Stimulated activated naive CD8-positive, alpha-beta T cell treated with anti-CD3 and anti-CD28 coated beads, Interleukin-15, Interleukin-2, amounts not matched to agents 100 ng/mL and 50 ng/mL, for 24 hours (primary cell): ENCODE results near the gene NDUFAF8.

ENCODE experiments used
- H3K27ac Mint-ChIP-seq: one replicate; pipeline ENCODE4 v1.8.0; 2021; ENCODE audit warnings: mild to moderate bottlenecking, mixed read lengths
- H3K27me3 Mint-ChIP-seq: one replicate; pipeline ENCODE4 v1.8.0; 2021; ENCODE audit warnings: mixed read lengths
- H3K36me3 Mint-ChIP-seq: one replicate; pipeline ENCODE4 v1.8.0; 2021; ENCODE audit warnings: low read depth, mixed read lengths
- H3K4me1 Mint-ChIP-seq: one replicate; pipeline ENCODE4 v1.8.0; 2021; ENCODE audit warnings: low read depth, mixed read lengths
- H3K4me3 Mint-ChIP-seq: one replicate; pipeline ENCODE4 v1.8.0; 2021; ENCODE audit warnings: mild to moderate bottlenecking, mixed read lengths
- H3K9me3 Mint-ChIP-seq: one replicate; pipeline ENCODE4 v1.8.0; 2021; ENCODE audit warnings: mixed read lengths

The NDUFAF8 gene

GRCh38 chr17:81289627-81290026 lies 50.5 kb downstream of the NDUFAF8 start:
- no peak overlapping the region for H3K27ac Mint-ChIP-seq
- H3K36me3 Mint-ChIP-seq: peaks cover 34% of the 10 kb centered on the region
- H3K4me3 Mint-ChIP-seq: no peak overlapping the region
- H3K9me3 Mint-ChIP-seq: no peaks in the 10 kb centered on the region
- peaks cover 49% of the 10 kb centered on the region for H3K4me1 Mint-ChIP-seq
- no peaks in the 10 kb centered on the region for H3K27me3 Mint-ChIP-seq

GRCh38 chr17:81290230-81290629 lies 51.1 kb downstream of the NDUFAF8 start:
- Mint-ChIP-seq H3K36me3 (peaks cover 30% of the 10 kb centered on the region), H3K27ac (no peak overlapping the region), H3K4me1 (peaks cover 43% of the 10 kb centered on the region), H3K9me3 (no peaks in the 10 kb centered on the region), H3K4me3 (no peak overlapping the region), H3K27me3 (no peaks in the 10 kb centered on the region)
